ENCODE results near the gene SEPTIN7. TPM values are rescaled to one million over a fixed set of nuclear protein-coding genes. Genes with fewer than 3 reads are reported as not detected.

The SEPTIN7 gene
- total RNA-seq, 1 experiment from 2014 or later, result 140 TPM

DNA sequence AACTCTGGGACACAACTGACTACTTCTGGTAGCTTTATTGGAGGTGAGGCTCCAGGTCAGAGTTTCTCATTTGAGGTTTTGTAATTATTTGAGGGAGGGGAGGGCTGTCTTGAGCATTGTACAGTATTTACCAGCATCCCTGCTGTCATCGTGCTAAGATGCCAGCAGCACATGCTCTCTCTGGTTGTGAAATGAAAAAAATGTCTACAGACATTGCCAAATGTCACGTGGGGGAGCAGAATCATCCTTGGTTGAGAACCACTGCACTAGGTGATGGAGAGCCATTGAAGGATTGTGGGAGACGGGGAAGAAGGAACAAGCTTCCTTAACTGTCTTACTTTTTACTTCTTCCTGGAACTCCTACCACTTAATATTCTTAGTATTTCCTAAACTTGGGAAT lies 5.0 kb downstream of the SEPTIN7 start:
- Histone ChIP-seq H3K9me3 (ENCODE audit: control insufficient read depth in 1 of 2, insufficient read depth in 1 of 2, low read depth in 1 of 2, low read length in 2 of 2) (no peaks in the 10 kb centered on the region), H3K4me1 (ENCODE audit: control insufficient read depth in 1 of 2, insufficient read depth in 2 of 2, low read length in 2 of 2) (peaks cover 4 to 8% of the 10 kb centered on the region in 2 experiments; a peak in 3 of 4 replicates), H3K27me3 (ENCODE audit: insufficient read depth, low read length) (no peaks in the 10 kb centered on the region), H3K36me3 (ENCODE audit: control insufficient read depth in 1 of 2, insufficient read depth in 2 of 2, low read length in 2 of 2) (no peaks in the 10 kb centered on the region), H2AFZ (ENCODE audit: low read depth, low read length, poor library complexity, severe bottlenecking) (no peak overlapping the region), H3K79me2 (ENCODE audit: insufficient read depth, low read length) (peaks cover 95% of the 10 kb centered on the region), H3K4me3 (replicated peaks in 1 of 2; ENCODE audit: low read depth in 1 of 2, low read length in 2 of 2) (no peak overlapping the region), H3K9ac (ENCODE audit: low read length) (no peak overlapping the region), H3K27ac (ENCODE audit: low read depth, low read length) (no peak overlapping the region), H3K9me2 (ENCODE audit: insufficient read depth) (no peaks in the 10 kb centered on the region), H4K20me1 (ENCODE audit: insufficient read depth) (peaks cover 10% of the 10 kb centered on the region; the same call in 1 of the 2 replicates), H3K4me2 (ENCODE audit: low read length) (no peak overlapping the region)
- no peak for TF ChIP-seq POLR2AphosphoS5 (IDR thresholded peaks at IDR 0.05; ENCODE audit: low read depth, low read length)
- TF ChIP-seq, protein P1, sequence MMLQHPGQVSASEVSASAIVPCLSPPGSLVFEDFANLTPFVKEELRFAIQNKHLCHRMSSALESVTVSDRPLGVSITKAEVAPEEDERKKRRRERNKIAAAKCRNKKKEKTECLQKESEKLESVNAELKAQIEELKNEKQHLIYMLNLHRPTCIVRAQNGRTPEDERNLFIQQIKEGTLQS (IDR thresholded peaks at IDR 0.05), result no peak
- TF ChIP-seq, protein P2, sequence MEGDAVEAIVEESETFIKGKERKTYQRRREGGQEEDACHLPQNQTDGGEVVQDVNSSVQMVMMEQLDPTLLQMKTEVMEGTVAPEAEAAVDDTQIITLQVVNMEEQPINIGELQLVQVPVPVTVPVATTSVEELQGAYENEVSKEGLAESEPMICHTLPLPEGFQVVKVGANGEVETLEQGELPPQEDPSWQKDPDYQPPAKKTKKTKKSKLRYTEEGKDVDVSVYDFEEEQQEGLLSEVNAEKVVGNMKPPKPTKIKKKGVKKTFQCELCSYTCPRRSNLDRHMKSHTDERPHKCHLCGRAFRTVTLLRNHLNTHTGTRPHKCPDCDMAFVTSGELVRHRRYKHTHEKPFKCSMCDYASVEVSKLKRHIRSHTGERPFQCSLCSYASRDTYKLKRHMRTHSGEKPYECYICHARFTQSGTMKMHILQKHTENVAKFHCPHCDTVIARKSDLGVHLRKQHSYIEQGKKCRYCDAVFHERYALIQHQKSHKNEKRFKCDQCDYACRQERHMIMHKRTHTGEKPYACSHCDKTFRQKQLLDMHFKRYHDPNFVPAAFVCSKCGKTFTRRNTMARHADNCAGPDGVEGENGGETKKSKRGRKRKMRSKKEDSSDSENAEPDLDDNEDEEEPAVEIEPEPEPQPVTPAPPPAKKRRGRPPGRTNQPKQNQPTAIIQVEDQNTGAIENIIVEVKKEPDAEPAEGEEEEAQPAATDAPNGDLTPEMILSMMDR (IDR thresholded peaks at IDR 0.05 in 2 of 3, conservative IDR thresholded peaks at IDR 0.05 in 1 of 3; ENCODE audit: borderline replicate concordance in 1 of 3, insufficient read depth in 1 of 3, low read depth in 2 of 3, low read length in 2 of 3), result no peak
- no peak for TF ChIP-seq JUND (IDR thresholded peaks at IDR 0.05)
- no peak for TF ChIP-seq CEBPB (IDR thresholded peaks at IDR 0.05; ENCODE audit: low read depth)
- no peak for TF ChIP-seq EZH2 (IDR thresholded peaks at IDR 0.05)
- TF ChIP-seq POLR2A (IDR thresholded peaks at IDR 0.05; ENCODE audit: borderline replicate concordance, extremely low read depth, insufficient read depth, insufficient read length), result no peak
- TF ChIP-seq RAD21 (IDR thresholded peaks at IDR 0.05; ENCODE audit: low read depth), result no peak
- no peak for TF ChIP-seq ZNF274 (IDR thresholded peaks at IDR 0.05; ENCODE audit: low read depth, low read length)
- TF ChIP-seq FOSL1 (IDR thresholded peaks at IDR 0.05; ENCODE audit: low read depth), result no peak
- TF ChIP-seq ELF1 (IDR thresholded peaks at IDR 0.05; ENCODE audit: borderline replicate concordance, low read depth), result no peak
- TF ChIP-seq, protein P3, sequence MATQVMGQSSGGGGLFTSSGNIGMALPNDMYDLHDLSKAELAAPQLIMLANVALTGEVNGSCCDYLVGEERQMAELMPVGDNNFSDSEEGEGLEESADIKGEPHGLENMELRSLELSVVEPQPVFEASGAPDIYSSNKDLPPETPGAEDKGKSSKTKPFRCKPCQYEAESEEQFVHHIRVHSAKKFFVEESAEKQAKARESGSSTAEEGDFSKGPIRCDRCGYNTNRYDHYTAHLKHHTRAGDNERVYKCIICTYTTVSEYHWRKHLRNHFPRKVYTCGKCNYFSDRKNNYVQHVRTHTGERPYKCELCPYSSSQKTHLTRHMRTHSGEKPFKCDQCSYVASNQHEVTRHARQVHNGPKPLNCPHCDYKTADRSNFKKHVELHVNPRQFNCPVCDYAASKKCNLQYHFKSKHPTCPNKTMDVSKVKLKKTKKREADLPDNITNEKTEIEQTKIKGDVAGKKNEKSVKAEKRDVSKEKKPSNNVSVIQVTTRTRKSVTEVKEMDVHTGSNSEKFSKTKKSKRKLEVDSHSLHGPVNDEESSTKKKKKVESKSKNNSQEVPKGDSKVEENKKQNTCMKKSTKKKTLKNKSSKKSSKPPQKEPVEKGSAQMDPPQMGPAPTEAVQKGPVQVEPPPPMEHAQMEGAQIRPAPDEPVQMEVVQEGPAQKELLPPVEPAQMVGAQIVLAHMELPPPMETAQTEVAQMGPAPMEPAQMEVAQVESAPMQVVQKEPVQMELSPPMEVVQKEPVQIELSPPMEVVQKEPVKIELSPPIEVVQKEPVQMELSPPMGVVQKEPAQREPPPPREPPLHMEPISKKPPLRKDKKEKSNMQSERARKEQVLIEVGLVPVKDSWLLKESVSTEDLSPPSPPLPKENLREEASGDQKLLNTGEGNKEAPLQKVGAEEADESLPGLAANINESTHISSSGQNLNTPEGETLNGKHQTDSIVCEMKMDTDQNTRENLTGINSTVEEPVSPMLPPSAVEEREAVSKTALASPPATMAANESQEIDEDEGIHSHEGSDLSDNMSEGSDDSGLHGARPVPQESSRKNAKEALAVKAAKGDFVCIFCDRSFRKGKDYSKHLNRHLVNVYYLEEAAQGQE (IDR thresholded peaks at IDR 0.05; ENCODE audit: low read depth), result no peak
- TF ChIP-seq TCF7L2 (IDR thresholded peaks at IDR 0.05; ENCODE audit: borderline replicate concordance, extremely low read depth, insufficient read depth, insufficient read length), result no peak
- TF ChIP-seq YY1 (IDR thresholded peaks at IDR 0.05; ENCODE audit: extremely low read depth, insufficient replicate concordance, low read depth, low read length), result no peak
- ATAC-seq, result no peak
- BruUV-seq (replicated peaks), result no TSS peak
- ChIA-PET CTCF (no interaction called here), RAD21 (ENCODE audit: low non-redundant PET in 1 of 2, low total read pairs in 2 of 2, uncharacterized antibody in 2 of 2, unreplicated experiment in 2 of 2) (no interaction called here), POLR2A (no interaction called here)
- intact Hi-C loops (cut with micrococcal nuclease), result no loop called here
- DNase-seq (ENCODE audit: low read depth, low spot score), result no peak

Data from HCT116 (cell line).